HG03097 (cell line): ENCODE data around the gene LZIC.
A peak's percentile ranks its signal among the peaks of the same experiment; 100 is the strongest.
"Not testable (repeated sequence)": the region's sequence is repeated elsewhere in the genome, so short reads cannot be mapped to it uniquely, and the experiment has no call there.

Experiments used
- ATAC-seq: cut with Tn5 transposase; IDR thresholded peaks from one replicate; pipeline ENCODE4 v1.9.1; 2021; ENCODE audit not compliant: unreplicated experiment, low FRiP score

The LZIC gene

GRCh38 chr1:9942939-9943788, at the start of gene LZIC, which contains the start of gene NMNAT1:
TSS of gene LZIC (minus strand) at chr1:9943391. CDS start at chr1:9936619, 6,772 bp downstream.
TSS of gene NMNAT1 (plus strand) at chr1:9943475. CDS start at chr1:9972074, 28,599 bp downstream.
- peak; percentile 80 for ATAC-seq

- no peak for ATAC-seq
Observed at GRCh38 chr1:9992910-9993309, 49.7 kb upstream of the LZIC start.

- no peak for ATAC-seq
Observed at GRCh38 chr1:9990944-9991343, 47.8 kb upstream of the LZIC start.

GRCh38 chr1:9989773-9990172, 46.6 kb upstream of the LZIC start:
- ATAC-seq: no peak

GRCh38 chr1:9985001-9985400, 41.8 kb upstream of the LZIC start:
- no peak for ATAC-seq

GRCh38 chr1:9984253-9984652, 41.1 kb upstream of the LZIC start:
- no peak for ATAC-seq

GRCh38 chr1:9960706-9961562, 17.7 kb upstream of the LZIC start:
- no peak for ATAC-seq

- ATAC-seq: no peak
Observed at GRCh38 chr1:9960011-9960410, 16.8 kb upstream of the LZIC start.

- no peak for ATAC-seq
Observed at GRCh38 chr1:9957726-9958125, 14.5 kb upstream of the LZIC start.

GRCh38 chr1:9946315-9946714, 3.1 kb upstream of the LZIC start:
- ATAC-seq: no peak

GRCh38 chr1:9942399-9942938, 722 bp downstream of the LZIC start:
- ATAC-seq: no peak

- no peak for ATAC-seq
Observed at GRCh38 chr1:9929431-9930385, 13.5 kb downstream of the LZIC start.

GRCh38 chr1:9927259-9927658, 15.9 kb downstream of the LZIC start:
- no peak for ATAC-seq

- ATAC-seq: no peak
Observed at GRCh38 chr1:9922342-9922741, 20.8 kb downstream of the LZIC start.

GRCh38 chr1:9920606-9921005, 22.6 kb downstream of the LZIC start:
- no peak for ATAC-seq

- no peak for ATAC-seq
Observed at GRCh38 chr1:9917901-9918300, 25.3 kb downstream of the LZIC start.

GRCh38 chr1:9917495-9917894, 25.7 kb downstream of the LZIC start:
- ATAC-seq: not testable (repeated sequence)

- no peak for ATAC-seq
Observed at GRCh38 chr1:9916452-9916851, 26.7 kb downstream of the LZIC start.

GRCh38 chr1:9914610-9914937, 28.6 kb downstream of the LZIC start:
- no peak for ATAC-seq

- no peak for ATAC-seq
Observed at GRCh38 chr1:9912264-9912936, 30.8 kb downstream of the LZIC start.
